K562 (cell line): ENCODE results near the gene NEDD1. TPM values are rescaled to one million over a fixed set of nuclear protein-coding genes. Genes with fewer than 3 reads are reported as not detected.

ENCODE experiments used
- ATAC-seq: fragments of 200-7000 bp; cut with Tn5 transposase; 3 replicates; pipeline ENCODE4 v1.9.1; 2020; ENCODE audit warnings: moderate library complexity
- BruUV-seq: library from RNA; stranded (reverse); fragments of 400-500 nt; replicated peaks from 2 replicates; lab custom pipeline; 2021; lab: Mats Ljungman, UMichigan
- CTCF ChIA-PET: fragments of 300-600 bp; formaldehyde crosslinking; extraction: SDS; loops from one replicate; lab custom pipeline; 2021; ENCODE audit warnings: low intra/inter-chr PET ratio; lab: Yijun Ruan, JAX
- POLR2A ChIA-PET: fragments of 300-600, 350-650 bp; sonication (Branson Sonifier 250); formaldehyde crosslinking; extraction: SDS; loops from one replicate; lab custom pipeline; 2021; ENCODE audit warnings: antibody characterized with exemption, inconsistent platforms; lab: Yijun Ruan, JAX
- DNase-seq, 4 experiments: peaks; one replicate each; pipeline versions ENCODE4 v3.0.0 to v3.0.0-alpha.2; 2011 to 2018; ENCODE audit warnings: low spot score in 3 of 4, mixed read lengths in 3 of 4; ENCODE audit errors: extremely low read depth in 1 of 4
- FAIRE-seq: peaks from 2 replicates; lab custom pipeline; 2011; peaks lifted over from hg19 to GRCh38; lab: Jason Lieb, UNC
- H2AFZ ChIP-seq: 2 replicates; pipeline ENCODE4 v1.6.0; 2011; ENCODE audit warnings: low read depth, low read length, control low read depth, inconsistent platforms
- H3K27ac ChIP-seq: fragments of 200-600 bp; 3 replicates; pipeline ENCODE4 v1.8.0; 2011; ENCODE audit warnings: low read depth, mild to moderate bottlenecking, control low read depth, inconsistent platforms, low read length, moderate library complexity, mixed read lengths; ENCODE audit errors: extremely low read depth
- H3K27me3 ChIP-seq, 2 experiments: fragments of 300-600 bp in 1 of 2; 2 replicates in 1 of 2; 3 replicates in 1 of 2; pipeline versions ENCODE4 v1.6.0 to v1.8.0; 2011; ENCODE audit warnings: inconsistent platforms in 2 of 2, low read length in 2 of 2, mild to moderate bottlenecking in 1 of 2, mixed read lengths in 1 of 2, moderate library complexity in 1 of 2; ENCODE audit not compliant: control insufficient read depth in 2 of 2, insufficient read depth in 2 of 2
- H3K36me3 ChIP-seq: fragments of 300-600 bp; 3 replicates; pipeline ENCODE4 v1.8.0; 2011; ENCODE audit warnings: mild to moderate bottlenecking, low read length, inconsistent platforms; ENCODE audit not compliant: control insufficient read depth, insufficient read depth
- H3K4me1 ChIP-seq, 2 experiments: fragments of 200-600 bp in 1 of 2; replicated peaks in 1 of 2; 2 replicates in 1 of 2; 3 replicates in 1 of 2; pipeline versions ENCODE4 v1.5.1 to v1.8.0; 2011; ENCODE audit warnings: inconsistent platforms in 2 of 2, low read length in 2 of 2, mild to moderate bottlenecking in 1 of 2, mixed read lengths in 1 of 2, moderate library complexity in 1 of 2; ENCODE audit not compliant: control insufficient read depth in 2 of 2, insufficient read depth in 2 of 2
- H3K4me2 ChIP-seq: 2 replicates; pipeline ENCODE4 v1.6.1; 2011; ENCODE audit warnings: low read length, control low read depth, inconsistent platforms, mixed read lengths; ENCODE audit not compliant: insufficient read depth
- H3K4me3 ChIP-seq: fragments of 200-600 bp; sonication (generic), shearing (Covaris generic); 2 replicates; pipeline ENCODE4 v1.5.1; 2016; ENCODE audit warnings: control low read depth, inconsistent platforms
- H3K79me2 ChIP-seq: fragments of 200-600 bp; 3 replicates; pipeline ENCODE4 v1.8.0; 2011; ENCODE audit warnings: low read length, inconsistent platforms; ENCODE audit not compliant: control insufficient read depth, insufficient read depth
- H3K9ac ChIP-seq, 2 experiments: 2 replicates each; pipeline versions ENCODE4 v1.6.0 to v1.6.1; 2011; ENCODE audit warnings: low read depth in 2 of 2, low read length in 2 of 2, control low read depth in 1 of 2, inconsistent platforms in 1 of 2, mild to moderate bottlenecking in 1 of 2, mixed read lengths in 1 of 2; ENCODE audit not compliant: insufficient read depth in 1 of 2
- H3K9me1 ChIP-seq: one replicate; pipeline ENCODE4 v1.6.0; 2011; ENCODE audit warnings: inconsistent platforms, mild to moderate bottlenecking, low read length, moderate library complexity; ENCODE audit not compliant: control insufficient read depth, insufficient read depth
- H3K9me3 ChIP-seq: replicated peaks from 2 replicates; pipeline ENCODE4 v1.5.1; 2011; ENCODE audit warnings: low read depth, low read length, inconsistent platforms; ENCODE audit not compliant: control insufficient read depth, insufficient read depth
- H4K20me1 ChIP-seq: replicated peaks from 2 replicates; pipeline ENCODE4 v1.6.1; 2011; ENCODE audit warnings: low read length, inconsistent platforms, mixed read lengths; ENCODE audit not compliant: control insufficient read depth, insufficient read depth
- DACH1 ChIP-seq: fragments of 450-650 bp; IDR thresholded peaks from 2 replicates; pipeline ENCODE4 v1.6.1; 2018; ENCODE audit not compliant: partially characterized antibody
- DNMT1 ChIP-seq: fragments of 450-650 bp; IDR thresholded peaks from 2 replicates; pipeline ENCODE4 v1.6.1; 2016; ENCODE audit warnings: antibody characterized with exemption, mild to moderate bottlenecking
- EP300 ChIP-seq: IDR thresholded peaks from 2 replicates; pipeline ENCODE4 v1.6.1; 2012; ENCODE audit warnings: low read length, improper control_type of control experiment
- ERF ChIP-seq: fragments of 450-650 bp; formaldehyde crosslinking; IDR thresholded peaks from 2 replicates; pipeline ENCODE4 v1.4.0; 2020; ENCODE audit warnings: mild to moderate bottlenecking, mixed read lengths
- FOS ChIP-seq: IDR thresholded peaks from 3 replicates; pipeline ENCODE4 v1.6.1; 2011; ENCODE audit not compliant: insufficient read length; ENCODE audit errors: extremely low read depth
- HNRNPH1 ChIP-seq: fragments of 200-400 bp; formaldehyde crosslinking; optimal IDR thresholded peaks from 2 replicates; pipeline ENCODE3; 2017; ENCODE audit warnings: low read depth, mild to moderate bottlenecking, low read length, moderate library complexity
- IRF1 ChIP-seq: sonication (generic); formaldehyde crosslinking; IDR thresholded peaks from 2 replicates; pipeline ENCODE4 v1.8.0; 2022; ENCODE audit warnings: missing genetic modification reagents, mild to moderate bottlenecking, borderline replicate concordance
- NELFE ChIP-seq: IDR thresholded peaks from 2 replicates; pipeline ENCODE4 v1.6.1; 2011; ENCODE audit warnings: mild to moderate bottlenecking; ENCODE audit not compliant: insufficient read depth, insufficient read length
- NFIX ChIP-seq: fragments of 250-450 bp; sonication (Bioruptor Pico); IDR thresholded peaks from 2 replicates; pipeline ENCODE4 v1.4.0; 2020; ENCODE audit warnings: low read depth, mild to moderate bottlenecking, moderate library complexity
- POLR2AphosphoS2 ChIP-seq: IDR thresholded peaks from 2 replicates; pipeline ENCODE4 v1.6.1; 2012; ENCODE audit warnings: low read length, improper control_type of control experiment
- PTRF ChIP-seq: fragments of 450-650 bp; IDR thresholded peaks from 2 replicates; pipeline ENCODE4 v1.6.1; 2016; ENCODE audit warnings: mild to moderate bottlenecking, missing genetic modification characterization, missing compliant biosample characterization
- SETDB1 ChIP-seq: IDR thresholded peaks from one replicate; pipeline ENCODE4 v1.6.1; 2012; ENCODE audit warnings: low read length, control low read depth, inconsistent platforms
- ZBTB17 ChIP-seq: fragments of 450-650 bp; formaldehyde crosslinking; IDR thresholded peaks from 2 replicates; pipeline ENCODE4 v1.4.0; 2020; ENCODE audit warnings: mild to moderate bottlenecking
- WGBS: fragments of 100-300 bp; shearing (Covaris generic); methylation state at CpG from one replicate; pipeline ENCODE4 v1.1.6; 2016; ENCODE audit warnings: low coverage, mixed read lengths; ENCODE audit not compliant: insufficient coverage; ENCODE audit errors: missing lambda C conversion rate; 5-methylcytosine and 5-hydroxymethylcytosine counted together
- in situ Hi-C: fragments of 300-500 bp; cut with MboI; formaldehyde crosslinking; loops from 4 replicates; pipeline ENCODE4 v1.15.0; 2018; ENCODE audit warnings: inconsistent platforms, mixed read lengths
- intact Hi-C: fragments of 100-400 bp; cut with micrococcal nuclease; formaldehyde crosslinking; loops from 2 replicates; pipeline ENCODE4 v1.14.2; 2022
- polyA plus RNA-seq, 8 experiments: library from polyadenylated mRNA; depleted of rRNA in 4 of 8; stranded (reverse) in 5 of 8; unstranded in 3 of 8; fragments of >200 nt; fragmentation: Nextera tagmentation in 2 of 8; fragmentation: Illumina TruSeq in 1 of 8; extraction: Ambion mirVana in 2 of 8; extraction: Trizol in 1 of 8; gene quantifications; 2 replicates each; pipeline versions ENCODE4 v1.2.1 to v1.2.3, GENCODE V29; 2011 to 2014; ENCODE audit warnings: inconsistent platforms in 1 of 8, missing spikeins in 1 of 8
- total RNA-seq, 7 experiments: library from RNA; depleted of rRNA in 6 of 7; stranded (reverse); fragments of >200 nt in 6 of 7; fragmentation: Illumina TruSeq in 2 of 7; extraction: Trizol in 2 of 7; gene quantifications; 2 replicates each; pipeline versions ENCODE4 v1.2.1 to v1.2.3, GENCODE V29; 2011 to 2021; ENCODE audit warnings: low replicate concordance in 1 of 7
- TF ChIP-seq, protein P1 (sequence below): fragments of 250-450 bp; sonication (Bioruptor Pico); IDR thresholded peaks from 2 replicates; pipeline ENCODE4 v1.9.0; 2021; ENCODE audit warnings: mild to moderate bottlenecking
- TF ChIP-seq, protein P2 (sequence below), 2 experiments: fragments of 450-650 bp; IDR thresholded peaks; 2 replicates each; pipeline ENCODE4 v1.6.1; 2018; ENCODE audit warnings: mild to moderate bottlenecking in 2 of 2, low read depth in 1 of 2; ENCODE audit not compliant: partially characterized antibody in 2 of 2
- TF ChIP-seq, protein P3 (sequence below): fragments of 250-450 bp; sonication (Bioruptor Pico); IDR thresholded peaks from 2 replicates; pipeline ENCODE4 v1.5.1; 2021; ENCODE audit warnings: mild to moderate bottlenecking

The NEDD1 gene
- total and polyA plus RNA-seq, 9 of the 15 experiments (the other 6 are each of a cell fraction or from before 2014, with no cell fraction given), result 7.5 to 29.3 (median 14.8) TPM

DNA sequence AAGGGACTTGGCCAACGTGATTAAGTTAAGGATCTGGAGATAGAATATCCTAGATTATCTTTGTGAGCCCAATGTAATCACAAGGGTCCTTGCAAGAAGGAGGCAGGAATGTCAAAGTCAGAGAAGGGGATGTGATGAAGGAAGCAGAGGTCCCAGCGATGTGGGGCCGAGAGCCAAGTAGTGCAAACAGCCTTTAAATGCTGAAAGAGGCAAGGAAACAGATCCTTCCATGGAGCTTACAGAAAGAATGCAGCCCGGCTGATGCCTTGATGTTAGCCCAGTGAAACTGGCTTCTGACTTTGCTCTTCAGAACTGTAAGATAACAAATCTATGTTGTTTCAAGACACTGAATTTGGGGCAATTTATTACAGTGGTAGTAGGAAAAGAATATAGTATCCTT, 74.9 kb downstream of the NEDD1 start:
- Histone ChIP-seq H3K79me2 (no peaks in the 10 kb centered on the region), H3K27me3 (peaks cover 0 to 6% of the 10 kb centered on the region in 2 experiments; a peak in 2 of 5 replicates), H3K9me3 (no peaks in the 10 kb centered on the region), H2AFZ (no peak overlapping the region), H3K9ac (no peak overlapping the region), H3K36me3 (no peaks in the 10 kb centered on the region), H3K27ac (no peak overlapping the region), H3K4me2 (no peak overlapping the region), H4K20me1 (no peaks in the 10 kb centered on the region; the same call in 1 of the 2 replicates), H3K9me1 (no peaks in the 10 kb centered on the region), H3K4me1 (peaks cover 0 to 9% of the 10 kb centered on the region in 2 experiments; a peak in 3 of 5 replicates), H3K4me3 (no peak overlapping the region)
- POLR2A ChIA-PET, result no interaction called here
- BruUV-seq, result no TSS peak
- ATAC-seq (no peak), DNase-seq (no peak), FAIRE-seq (no peak)
- CTCF ChIA-PET, result no interaction called here
- in situ Hi-C loops (loop anchor here (10.0 kb wide), 1 partner anchor 1413 kb away; no protein-coding TSS in a partner anchor), intact Hi-C loops (no loop called here)
- WGBS, result 3% methylated on average over 4 of the region's 4 CpGs
- no peak for TF ChIP-seq NFIX (CRISPR knock-in tag)
- no peak for TF ChIP-seq ERF (CRISPR knock-in tag)
- no peak for TF ChIP-seq PTRF (tag)
- TF ChIP-seq EP300, result no peak
- no peak for TF ChIP-seq FOS
- TF ChIP-seq ZBTB17 (CRISPR knock-in tag), result no peak
- TF ChIP-seq IRF1, result no peak
- TF ChIP-seq DNMT1, result no peak
- TF ChIP-seq, protein P1, sequence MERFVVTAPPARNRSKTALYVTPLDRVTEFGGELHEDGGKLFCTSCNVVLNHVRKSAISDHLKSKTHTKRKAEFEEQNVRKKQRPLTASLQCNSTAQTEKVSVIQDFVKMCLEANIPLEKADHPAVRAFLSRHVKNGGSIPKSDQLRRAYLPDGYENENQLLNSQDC (CRISPR knock-in tag), result no peak
- TF ChIP-seq NELFE, result no peak
- TF ChIP-seq, protein P2, sequence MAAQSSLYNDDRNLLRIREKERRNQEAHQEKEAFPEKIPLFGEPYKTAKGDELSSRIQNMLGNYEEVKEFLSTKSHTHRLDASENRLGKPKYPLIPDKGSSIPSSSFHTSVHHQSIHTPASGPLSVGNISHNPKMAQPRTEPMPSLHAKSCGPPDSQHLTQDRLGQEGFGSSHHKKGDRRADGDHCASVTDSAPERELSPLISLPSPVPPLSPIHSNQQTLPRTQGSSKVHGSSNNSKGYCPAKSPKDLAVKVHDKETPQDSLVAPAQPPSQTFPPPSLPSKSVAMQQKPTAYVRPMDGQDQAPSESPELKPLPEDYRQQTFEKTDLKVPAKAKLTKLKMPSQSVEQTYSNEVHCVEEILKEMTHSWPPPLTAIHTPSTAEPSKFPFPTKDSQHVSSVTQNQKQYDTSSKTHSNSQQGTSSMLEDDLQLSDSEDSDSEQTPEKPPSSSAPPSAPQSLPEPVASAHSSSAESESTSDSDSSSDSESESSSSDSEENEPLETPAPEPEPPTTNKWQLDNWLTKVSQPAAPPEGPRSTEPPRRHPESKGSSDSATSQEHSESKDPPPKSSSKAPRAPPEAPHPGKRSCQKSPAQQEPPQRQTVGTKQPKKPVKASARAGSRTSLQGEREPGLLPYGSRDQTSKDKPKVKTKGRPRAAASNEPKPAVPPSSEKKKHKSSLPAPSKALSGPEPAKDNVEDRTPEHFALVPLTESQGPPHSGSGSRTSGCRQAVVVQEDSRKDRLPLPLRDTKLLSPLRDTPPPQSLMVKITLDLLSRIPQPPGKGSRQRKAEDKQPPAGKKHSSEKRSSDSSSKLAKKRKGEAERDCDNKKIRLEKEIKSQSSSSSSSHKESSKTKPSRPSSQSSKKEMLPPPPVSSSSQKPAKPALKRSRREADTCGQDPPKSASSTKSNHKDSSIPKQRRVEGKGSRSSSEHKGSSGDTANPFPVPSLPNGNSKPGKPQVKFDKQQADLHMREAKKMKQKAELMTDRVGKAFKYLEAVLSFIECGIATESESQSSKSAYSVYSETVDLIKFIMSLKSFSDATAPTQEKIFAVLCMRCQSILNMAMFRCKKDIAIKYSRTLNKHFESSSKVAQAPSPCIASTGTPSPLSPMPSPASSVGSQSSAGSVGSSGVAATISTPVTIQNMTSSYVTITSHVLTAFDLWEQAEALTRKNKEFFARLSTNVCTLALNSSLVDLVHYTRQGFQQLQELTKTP (IDR thresholded peaks at IDR 0.05; ENCODE audit: low read depth in 1 of 2, partially characterized antibody in 2 of 2), result no peak
- TF ChIP-seq, protein P3, sequence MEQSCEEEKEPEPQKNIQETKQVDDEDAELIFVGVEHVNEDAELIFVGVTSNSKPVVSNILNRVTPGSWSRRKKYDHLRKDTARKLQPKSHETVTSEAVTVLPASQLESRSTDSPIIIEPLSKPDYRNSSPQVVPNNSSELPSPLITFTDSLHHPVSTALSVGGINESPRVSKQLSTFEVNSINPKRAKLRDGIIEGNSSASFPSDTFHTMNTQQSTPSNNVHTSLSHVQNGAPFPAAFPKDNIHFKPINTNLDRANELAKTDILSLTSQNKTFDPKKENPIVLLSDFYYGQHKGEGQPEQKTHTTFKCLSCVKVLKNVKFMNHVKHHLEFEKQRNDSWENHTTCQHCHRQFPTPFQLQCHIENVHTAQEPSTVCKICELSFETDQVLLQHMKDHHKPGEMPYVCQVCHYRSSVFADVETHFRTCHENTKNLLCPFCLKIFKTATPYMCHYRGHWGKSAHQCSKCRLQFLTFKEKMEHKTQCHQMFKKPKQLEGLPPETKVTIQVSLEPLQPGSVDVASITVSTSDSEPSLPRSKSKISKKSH, result no peak
- no peak for TF ChIP-seq HNRNPH1
- TF ChIP-seq POLR2AphosphoS2, result no peak
- no peak for TF ChIP-seq DACH1
- no peak for TF ChIP-seq SETDB1
